A673 (cell line): ENCODE results near the gene NPM3.

Experiments used
- CTCF ChIP-seq: fragments of 300-800, 200-600 bp; sonication (generic); conservative IDR thresholded peaks from 2 replicates; pipeline ENCODE4 v1.5.1; 2017; ENCODE audit warnings: low read depth, mild to moderate bottlenecking, antibody characterized with exemption, low read length, moderate library complexity, mixed read lengths
- EZH2 ChIP-seq: fragments of 200-600 bp; sonication (generic); IDR thresholded peaks from 2 replicates; pipeline ENCODE4 v1.6.1; 2017; ENCODE audit warnings: borderline replicate concordance, low read depth, mild to moderate bottlenecking, mixed read lengths, antibody characterized with exemption, low read length; ENCODE audit not compliant: poor library complexity, severe bottlenecking

- TF ChIP-seq CTCF: no peak
- peak; percentile 45 for TF ChIP-seq EZH2
Observed at GRCh38 chr10:101773923-101774588, 9.2 kb downstream of the NPM3 start.
